HCT116 (cell line): ENCODE data around the gene GET3. TPM values are rescaled to one million over a fixed set of nuclear protein-coding genes. Genes with fewer than 3 reads are reported as not detected.

ENCODE experiments used
- ATAC-seq: fragments of 200-7000 bp; cut with Tn5 transposase; 2 replicates; pipeline ENCODE4 v1.9.1; 2020; ENCODE audit warnings: mild to moderate bottlenecking, moderate library complexity
- BruUV-seq: library from RNA; stranded (reverse); fragments of 400-500 nt; replicated peaks from 2 replicates; lab custom pipeline; 2021; lab: Mats Ljungman, UMichigan
- CTCF ChIA-PET: fragments of 300-600 bp; sonication (Branson Sonifier 250); formaldehyde crosslinking; loops from one replicate; lab custom pipeline; 2021; ENCODE audit warnings: antibody characterized with exemption; lab: Charles Lee
- POLR2A ChIA-PET: fragments of 300-600, 350-600 bp; sonication (Branson Sonifier 250); formaldehyde crosslinking; loops from one replicate; lab custom pipeline; 2021; ENCODE audit warnings: antibody characterized with exemption; lab: Charles Lee
- RAD21 ChIA-PET, 2 experiments: fragments of 300-600 bp; sonication (Branson Sonifier 250); formaldehyde crosslinking; loops; one replicate each; lab custom pipeline; 2023; ENCODE audit warnings: low total read pairs in 2 of 2; ENCODE audit not compliant: uncharacterized antibody in 2 of 2, unreplicated experiment in 2 of 2, low non-redundant PET in 1 of 2; lab: Charles Lee
- DNase-seq: peaks from one replicate; pipeline ENCODE4 v3.0.0-alpha.2; 2010; ENCODE audit warnings: low read depth, low spot score
- H2AFZ ChIP-seq: fragments of 200-600 bp; shearing (Covaris generic), sonication (generic); 2 replicates; pipeline ENCODE4 v1.6.1; 2017; ENCODE audit warnings: low read depth, mixed run types, mixed read lengths, antibody characterized with exemption, low read length; ENCODE audit not compliant: poor library complexity, severe bottlenecking
- H3K27ac ChIP-seq: 2 replicates; pipeline ENCODE4 v1.5.1; 2012; ENCODE audit warnings: low read depth, low read length
- H3K27me3 ChIP-seq: fragments of 200-600 bp; sonication (generic); 2 replicates; pipeline ENCODE4 v1.6.1; 2016; ENCODE audit warnings: mixed run types, low read length, mixed read lengths; ENCODE audit not compliant: insufficient read depth
- H3K36me3 ChIP-seq, 2 experiments: fragments of 200-500 bp in 1 of 2; fragments of 200-600 bp in 1 of 2; sonication (Bioruptor generic) in 1 of 2; sonication (generic) in 1 of 2; 2 replicates each; pipeline versions ENCODE4 v1.5.1 to v1.6.1; 2014 to 2016; ENCODE audit warnings: low read length in 2 of 2, inconsistent platforms in 1 of 2, mixed read lengths in 1 of 2, mixed run types in 1 of 2; ENCODE audit not compliant: insufficient read depth in 2 of 2, control insufficient read depth in 1 of 2
- H3K4me1 ChIP-seq, 2 experiments: fragments of 200-600 bp in 1 of 2; sonication (generic) in 1 of 2; 2 replicates each; pipeline versions ENCODE4 v1.5.1 to v1.6.1; 2012 to 2017; ENCODE audit warnings: low read length in 2 of 2, inconsistent platforms in 1 of 2, mild to moderate bottlenecking in 1 of 2, mixed read lengths in 1 of 2, mixed run types in 1 of 2, moderate library complexity in 1 of 2; ENCODE audit not compliant: insufficient read depth in 2 of 2, control insufficient read depth in 1 of 2
- H3K4me2 ChIP-seq: fragments of 200-600 bp; sonication (generic); 2 replicates; pipeline ENCODE4 v1.6.1; 2017; ENCODE audit warnings: mixed run types, low read length, mixed read lengths
- H3K4me3 ChIP-seq, 2 experiments: fragments of 200-600 bp in 1 of 2; sonication (generic) in 1 of 2; replicated peaks in 1 of 2; 2 replicates each; pipeline ENCODE4 v1.5.1; 2011 to 2016; ENCODE audit warnings: low read length in 2 of 2, control low read depth in 1 of 2, low read depth in 1 of 2, mild to moderate bottlenecking in 1 of 2, mixed read lengths in 1 of 2, mixed run types in 1 of 2
- H3K79me2 ChIP-seq: fragments of 200-600 bp; sonication (generic); 2 replicates; pipeline ENCODE4 v1.6.1; 2017; ENCODE audit warnings: mild to moderate bottlenecking, mixed run types, low read length, moderate library complexity, mixed read lengths; ENCODE audit not compliant: insufficient read depth
- H3K9ac ChIP-seq: fragments of 200-600 bp; sonication (generic); 2 replicates; pipeline ENCODE4 v1.6.1; 2016; ENCODE audit warnings: low read length, mixed read lengths
- H3K9me2 ChIP-seq: fragments of 200-600 bp; sonication (generic), shearing (Covaris generic); 2 replicates; pipeline ENCODE4 v1.6.1; 2017; ENCODE audit warnings: mixed run types, mild to moderate bottlenecking, moderate library complexity; ENCODE audit not compliant: insufficient read depth
- H3K9me3 ChIP-seq, 2 experiments: fragments of 200-500 bp in 1 of 2; fragments of 200-600 bp in 1 of 2; sonication (Bioruptor generic) in 1 of 2; sonication (generic) in 1 of 2; 2 replicates each; pipeline ENCODE4 v1.6.1; 2014 to 2017; ENCODE audit warnings: low read length in 2 of 2, mixed read lengths in 2 of 2, inconsistent platforms in 1 of 2, low read depth in 1 of 2, mild to moderate bottlenecking in 1 of 2, mixed run types in 1 of 2, moderate library complexity in 1 of 2; ENCODE audit not compliant: control insufficient read depth in 1 of 2, insufficient read depth in 1 of 2
- H4K20me1 ChIP-seq: fragments of 200-600 bp; sonication (generic), shearing (Covaris generic); 2 replicates; pipeline ENCODE4 v1.6.1; 2017; ENCODE audit warnings: mixed run types, mild to moderate bottlenecking, moderate library complexity; ENCODE audit not compliant: insufficient read depth
- ELF1 ChIP-seq: IDR thresholded peaks from 2 replicates; pipeline ENCODE4 v1.6.1; 2012; ENCODE audit warnings: low read depth, borderline replicate concordance
- MAX ChIP-seq: IDR thresholded peaks from 2 replicates; pipeline ENCODE4 v1.6.1; 2012
- POLR2AphosphoS5 ChIP-seq: IDR thresholded peaks from 2 replicates; pipeline ENCODE4 v1.6.1; 2011; ENCODE audit warnings: mild to moderate bottlenecking, low read depth, low read length, moderate library complexity
- SP1 ChIP-seq: IDR thresholded peaks from 2 replicates; pipeline ENCODE4 v1.6.1; 2012; ENCODE audit warnings: low read depth
- SRF ChIP-seq: IDR thresholded peaks from 2 replicates; pipeline ENCODE4 v1.6.1; 2012; ENCODE audit warnings: low read depth
- ZFX ChIP-seq: fragments of 450-650 bp; IDR thresholded peaks from 2 replicates; pipeline ENCODE4 v1.6.1; 2017
- intact Hi-C: fragments of 100-400 bp; cut with micrococcal nuclease; formaldehyde crosslinking; loops from 2 replicates; pipeline ENCODE4 v1.10.0; 2022
- total RNA-seq: library from RNA; stranded (reverse); gene quantifications from one replicate; pipeline ENCODE4 v1.2.1, GENCODE V29; 2021; ENCODE audit not compliant: unreplicated experiment

GET3 gene
- total RNA-seq, 1 experiment from 2014 or later = 77.6 TPM

GRCh38 chr19:12754465-12755196, 17.3 kb downstream of the GET3 start:
- POLR2A ChIA-PET = no interaction called here
- Histone ChIP-seq H3K4me3 (no peak overlapping the region), H3K9ac (no peak overlapping the region), H3K79me2 (no peaks in the 10 kb centered on the region), H3K9me2 (no peaks in the 10 kb centered on the region), H3K36me3 (no peaks in the 10 kb centered on the region), H2AFZ (no peak overlapping the region), H3K27me3 (no peaks in the 10 kb centered on the region), H3K4me1 (peaks cover 4 to 13% of the 10 kb centered on the region in 2 experiments; a peak in 3 of 4 replicates), H4K20me1 (no peaks in the 10 kb centered on the region), H3K9me3 (no peaks in the 10 kb centered on the region), H3K27ac (no peak overlapping the region), H3K4me2 (no peak overlapping the region)
- RAD21 ChIA-PET = no interaction called here
- intact Hi-C loops = no loop called here
- BruUV-seq = no TSS peak
- no peak for TF ChIP-seq MAX
- TF ChIP-seq ELF1 = no peak
- no peak for TF ChIP-seq SRF
- TF ChIP-seq SP1 = no peak
- TF ChIP-seq POLR2AphosphoS5 = no peak
- DNase-seq (no peak), ATAC-seq (no peak)
- CTCF ChIA-PET = interaction anchor here (1.2 to 1.5 kb wide), 3 partner anchors 12 to 38 kb away, joined by 3 to 4 read pairs (median 3); no protein-coding TSS in a partner anchor

GRCh38 chr19:12756150-12756883, 19.0 kb downstream of the GET3 start:
- H3K4me3 ChIP-seq = no peak overlapping the region
- H3K36me3 ChIP-seq = no peaks in the 10 kb centered on the region
- no peak for ATAC-seq
- intact Hi-C loops = no loop called here
- no peak overlapping the region for H3K9ac ChIP-seq
- no peak overlapping the region for H3K4me2 ChIP-seq
- H3K9me2 ChIP-seq = no peaks in the 10 kb centered on the region
- no peaks in the 10 kb centered on the region for H3K9me3 ChIP-seq
- H4K20me1 ChIP-seq = no peaks in the 10 kb centered on the region
- RAD21 ChIA-PET = no interaction called here
- peaks cover 4 to 13% of the 10 kb centered on the region in 2 experiments; a peak in 3 of 4 replicates for H3K4me1 ChIP-seq
- no peak for DNase-seq
- no peak for TF ChIP-seq ZFX
- TF ChIP-seq SP1 = no peak
- BruUV-seq = no TSS peak
- H2AFZ ChIP-seq = no peak overlapping the region
- no peaks in the 10 kb centered on the region for H3K27me3 ChIP-seq
- CTCF ChIA-PET = interaction anchor here (1.3 to 1.5 kb wide), 2 partner anchors 8 to 29 kb away, joined by 3 read pairs; no protein-coding TSS in a partner anchor
- no peaks in the 10 kb centered on the region for H3K79me2 ChIP-seq
- POLR2A ChIA-PET = interaction anchor here (0.6 to 1.4 kb wide), 2 partner anchors 19 to 410 kb away, joined by 3 to 4 read pairs; partner anchors contain the start of gene GET3
- H3K27ac ChIP-seq = no peak overlapping the region
